AG04450 (cell line): ENCODE results near the gene CCDC188. TPM values are rescaled to one million over a fixed set of nuclear protein-coding genes. Genes with fewer than 3 reads are reported as not detected.

Experiments
- CTCF ChIA-PET: fragments of 300-600, 350-600 bp; formaldehyde crosslinking; extraction: SDS; loops from one replicate; lab custom pipeline; 2022; ENCODE audit warnings: antibody characterized with exemption, inconsistent platforms; lab: Charles Lee
- POLR2A ChIA-PET: fragments of 350-600 bp; formaldehyde crosslinking; extraction: SDS; loops from one replicate; lab custom pipeline; 2021; ENCODE audit warnings: antibody characterized with exemption, inconsistent platforms; lab: Yijun Ruan, JAX
- DNase-seq: peaks from one replicate; pipeline ENCODE4 v3.0.0-alpha.2; 2011; ENCODE audit warnings: low read depth, low spot score
- H3K27ac ChIP-seq: one replicate; pipeline ENCODE4 v1.5.1; 2012; ENCODE audit warnings: low read depth, low read length, control low read depth
- H3K27me3 ChIP-seq: one replicate; pipeline ENCODE4 v1.6.0; 2012; ENCODE audit warnings: low read length; ENCODE audit not compliant: control insufficient read depth, insufficient read depth
- H3K4me3 ChIP-seq: 2 replicates; pipeline ENCODE4 v1.5.1; 2011; ENCODE audit warnings: mild to moderate bottlenecking, low read depth, low read length, control low read depth
- H3K9me3 ChIP-seq: 2 replicates; pipeline ENCODE4 v1.5.1; 2012; ENCODE audit warnings: low read length; ENCODE audit not compliant: control insufficient read depth, insufficient read depth
- polyA plus RNA-seq: library from polyadenylated mRNA; depleted of rRNA; stranded (reverse); fragments of >200 nt; gene quantifications from 2 replicates; pipeline ENCODE4 v1.2.3, GENCODE V29; 2011
- TF ChIP-seq, protein P1 (sequence below): IDR thresholded peaks from 2 replicates; pipeline ENCODE4 v1.5.1; 2011; ENCODE audit warnings: low read depth, low read length, control low read depth, inconsistent platforms

The CCDC188 gene
- polyA plus RNA-seq, 1 experiment = not detected

DNA sequence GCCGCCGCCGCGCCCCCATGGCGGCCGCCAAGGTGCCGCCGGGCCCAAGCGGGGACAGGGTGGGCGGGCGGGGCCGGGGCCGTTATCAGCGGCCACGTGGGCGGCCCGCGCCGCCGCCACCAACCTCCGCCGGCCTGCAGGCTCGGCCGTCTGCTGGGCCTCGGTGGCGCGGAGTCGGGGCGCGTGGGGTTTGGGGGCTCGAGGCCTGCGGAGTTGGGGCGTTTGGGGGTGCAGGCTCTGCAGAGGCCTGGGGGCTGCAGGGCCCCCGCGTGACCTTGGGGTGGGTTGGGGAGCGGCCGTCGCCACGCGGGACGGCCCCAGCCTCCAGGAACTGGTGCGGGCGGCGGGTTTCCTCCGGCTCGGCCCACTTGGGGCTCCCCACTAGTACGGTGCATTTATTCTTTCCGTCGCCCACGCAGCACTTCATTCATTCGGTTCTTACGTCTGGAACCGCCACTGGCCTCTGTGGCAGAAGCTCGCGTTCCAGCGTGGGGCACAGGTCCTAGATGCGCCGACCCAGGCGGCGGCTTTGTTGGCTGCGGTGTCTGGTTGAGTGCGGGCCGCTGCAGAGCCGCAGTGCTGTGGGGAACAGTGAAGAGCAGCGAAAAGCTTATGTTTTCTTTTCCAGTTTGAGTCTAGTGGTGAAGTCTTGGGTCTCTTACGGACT, 33.1 kb downstream of the CCDC188 start:
- TF ChIP-seq, protein P1, sequence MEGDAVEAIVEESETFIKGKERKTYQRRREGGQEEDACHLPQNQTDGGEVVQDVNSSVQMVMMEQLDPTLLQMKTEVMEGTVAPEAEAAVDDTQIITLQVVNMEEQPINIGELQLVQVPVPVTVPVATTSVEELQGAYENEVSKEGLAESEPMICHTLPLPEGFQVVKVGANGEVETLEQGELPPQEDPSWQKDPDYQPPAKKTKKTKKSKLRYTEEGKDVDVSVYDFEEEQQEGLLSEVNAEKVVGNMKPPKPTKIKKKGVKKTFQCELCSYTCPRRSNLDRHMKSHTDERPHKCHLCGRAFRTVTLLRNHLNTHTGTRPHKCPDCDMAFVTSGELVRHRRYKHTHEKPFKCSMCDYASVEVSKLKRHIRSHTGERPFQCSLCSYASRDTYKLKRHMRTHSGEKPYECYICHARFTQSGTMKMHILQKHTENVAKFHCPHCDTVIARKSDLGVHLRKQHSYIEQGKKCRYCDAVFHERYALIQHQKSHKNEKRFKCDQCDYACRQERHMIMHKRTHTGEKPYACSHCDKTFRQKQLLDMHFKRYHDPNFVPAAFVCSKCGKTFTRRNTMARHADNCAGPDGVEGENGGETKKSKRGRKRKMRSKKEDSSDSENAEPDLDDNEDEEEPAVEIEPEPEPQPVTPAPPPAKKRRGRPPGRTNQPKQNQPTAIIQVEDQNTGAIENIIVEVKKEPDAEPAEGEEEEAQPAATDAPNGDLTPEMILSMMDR = no peak
- Histone ChIP-seq H3K9me3 (no peaks in the 10 kb centered on the region; the same call in 1 of the 2 replicates), H3K4me3 (peak overlapping the region; percentile 82), H3K27me3 (no peaks in the 10 kb centered on the region), H3K27ac (no peak overlapping the region)
- no peak for DNase-seq
- POLR2A ChIA-PET = interaction anchor here (0.8 to 2.7 kb wide), 5 partner anchors 12 to 451 kb away, joined by 3 to 14 read pairs (median 4); no protein-coding TSS in a partner anchor
- CTCF ChIA-PET = no interaction called here

DNA sequence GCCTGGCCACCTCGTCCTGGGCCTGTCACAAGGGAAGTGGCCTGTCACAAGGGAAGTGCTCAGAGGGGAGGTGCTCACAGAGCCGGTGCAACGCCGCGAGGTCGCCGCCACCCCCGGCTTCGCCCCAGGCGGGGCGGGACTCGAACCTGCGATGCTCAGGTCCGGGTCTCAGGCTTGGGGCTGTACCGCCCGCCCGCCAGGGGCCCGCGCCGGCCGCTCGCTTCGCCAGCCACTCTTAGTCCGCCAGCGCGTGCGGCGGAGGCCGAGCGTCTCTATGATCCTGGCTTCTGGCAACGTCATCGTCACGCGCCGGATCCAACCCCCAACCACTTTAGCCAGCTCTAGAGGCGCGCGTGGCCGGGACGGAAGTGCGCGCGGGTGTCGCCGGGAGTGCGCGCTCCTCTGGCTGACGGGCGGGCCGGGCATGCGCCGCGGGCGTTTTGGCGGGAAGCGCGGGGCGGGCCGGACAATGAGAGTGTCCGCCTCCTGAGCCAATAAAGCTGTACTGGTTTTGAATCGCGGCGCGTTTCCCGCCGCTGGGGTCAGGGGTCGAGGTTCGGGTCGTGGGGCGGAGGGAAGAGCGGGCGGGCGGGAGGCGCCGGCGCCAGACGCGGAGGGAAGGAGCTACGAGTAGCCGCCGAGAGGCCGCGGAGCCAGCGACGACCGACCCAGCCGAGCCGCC, 33.8 kb downstream of the CCDC188 start, which contains the start of gene TRMT2A:
Gene TRMT2A (minus strand): TSS at position 276 of the 682 bp plus-strand sequence. CDS start 320 bp downstream, outside the sequence.
- Histone ChIP-seq H3K9me3 (no peaks in the 10 kb centered on the region; the same call in 1 of the 2 replicates), H3K4me3 (peak within 1 kb of the TSS; percentile 98), H3K27ac (peak within 1 kb of the TSS; percentile 75), H3K27me3 (no peaks in the 10 kb centered on the region)
- POLR2A ChIA-PET = interaction anchor here (0.8 to 2.7 kb wide), 5 partner anchors 11 to 452 kb away, joined by 3 to 14 read pairs (median 4); no protein-coding TSS in a partner anchor
- TF ChIP-seq, protein P1 = no peak
- CTCF ChIA-PET = no interaction called here
- peak; percentile 94 for DNase-seq

GRCh38 chr22:20116376-20116950, 34.4 kb downstream of the CCDC188 start:
- ChIA-PET CTCF (no interaction called here), POLR2A (interaction anchor here (1.0 to 2.7 kb wide), 4 partner anchors 11 to 453 kb away, joined by 3 to 14 read pairs (median 8); no protein-coding TSS in a partner anchor)
- TF ChIP-seq, protein P1 = no peak
- Histone ChIP-seq H3K4me3 (peak overlapping the region; percentile 98), H3K9me3 (no peaks in the 10 kb centered on the region; the same call in 1 of the 2 replicates), H3K27me3 (no peaks in the 10 kb centered on the region), H3K27ac (peak overlapping the region; percentile 75)
- DNase-seq = no peak

DNA sequence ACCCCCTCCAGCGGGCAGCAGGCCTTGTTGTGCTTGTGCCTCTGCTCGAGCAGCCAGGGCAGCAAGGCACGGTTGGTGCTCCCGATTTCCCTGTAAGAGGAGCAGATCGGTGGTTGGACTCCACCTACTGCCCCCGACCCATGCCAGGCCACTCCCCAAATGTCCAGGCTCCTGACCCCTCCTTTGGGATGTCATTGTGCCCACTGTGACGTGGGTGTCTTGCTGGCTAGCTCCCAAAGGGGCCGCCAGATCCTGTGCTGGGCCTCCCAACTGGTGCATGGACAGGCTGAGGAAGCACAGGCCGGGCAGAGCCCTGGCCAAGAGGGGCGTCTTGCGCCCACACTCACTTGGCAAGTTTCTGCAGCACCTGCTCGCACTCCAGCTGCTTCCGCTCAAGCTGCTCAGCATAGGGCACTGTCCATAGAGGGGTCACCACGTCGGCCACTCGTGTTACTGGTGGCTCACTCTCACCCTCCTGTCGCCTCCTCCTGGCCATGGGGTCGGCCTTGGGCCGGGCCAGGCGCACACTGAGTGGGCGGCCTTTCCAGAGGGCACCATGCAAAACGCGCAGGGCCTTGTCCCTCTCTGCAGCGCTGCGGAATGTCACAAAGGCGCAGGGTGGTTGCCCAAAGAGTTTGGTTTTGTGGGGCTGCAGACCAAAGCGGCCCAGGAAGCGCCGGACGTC, 35.0 kb downstream of the CCDC188 start, which contains the start of gene RANBP1:
Gene RANBP1 (plus strand): TSS at position 414 of the 685 bp plus-strand sequence. CDS start 81 bp downstream, at position 495.
- TF ChIP-seq, protein P1 = no peak
- CTCF ChIA-PET = no interaction called here
- no peaks in the 10 kb centered on the region for H3K27me3 ChIP-seq
- no peak for DNase-seq
- H3K4me3 ChIP-seq = peak within 1 kb of the TSS; percentile 98
- H3K9me3 ChIP-seq = no peaks in the 10 kb centered on the region; the same call in 1 of the 2 replicates
- peak within 1 kb of the TSS; percentile 75 for H3K27ac ChIP-seq
- POLR2A ChIA-PET = interaction anchor here (2.7 kb wide), 1 partner anchor 14 kb away, joined by 12 read pairs; no protein-coding TSS in a partner anchor
